Measurements from ENCODE around the gene NUDT12.
A peak's percentile ranks its signal among the peaks of the same experiment; 100 is the strongest.

The NUDT12 gene

GRCh38 chr5:103539376-103540330 lies 22.9 kb downstream of the NUDT12 start:
- no peak for DNase-seq

DNA sequence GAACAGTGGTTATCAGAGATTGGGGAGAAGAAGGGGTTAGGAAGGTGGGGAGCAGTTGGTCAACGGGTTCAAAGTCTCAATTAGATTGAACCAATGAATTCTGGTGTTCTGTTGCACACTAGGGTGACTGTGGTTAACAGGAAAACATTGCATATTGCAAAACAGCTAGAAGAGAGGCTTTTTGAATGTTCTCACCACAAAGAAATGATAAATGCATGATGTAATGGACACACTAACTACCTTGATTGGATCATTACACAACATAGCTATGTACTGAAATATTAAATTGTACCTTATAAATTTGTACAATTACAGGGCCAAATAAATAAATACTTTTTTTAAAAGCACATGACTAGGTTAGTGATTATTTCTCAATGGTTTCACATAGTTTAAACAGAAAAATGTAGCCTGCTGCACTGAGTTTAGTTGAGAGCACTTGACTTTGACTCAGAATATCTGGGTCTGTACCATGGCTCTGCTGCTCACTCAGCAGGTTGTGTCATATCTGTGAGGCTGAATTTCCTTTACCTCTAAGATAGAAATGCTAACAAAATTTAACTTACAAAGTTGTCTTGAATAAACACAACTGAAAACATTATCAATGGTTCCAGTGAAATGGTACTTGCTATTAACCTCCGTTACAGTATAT lies 30.4 kb downstream of the NUDT12 start:
- DNase-seq, result no peak

DNA sequence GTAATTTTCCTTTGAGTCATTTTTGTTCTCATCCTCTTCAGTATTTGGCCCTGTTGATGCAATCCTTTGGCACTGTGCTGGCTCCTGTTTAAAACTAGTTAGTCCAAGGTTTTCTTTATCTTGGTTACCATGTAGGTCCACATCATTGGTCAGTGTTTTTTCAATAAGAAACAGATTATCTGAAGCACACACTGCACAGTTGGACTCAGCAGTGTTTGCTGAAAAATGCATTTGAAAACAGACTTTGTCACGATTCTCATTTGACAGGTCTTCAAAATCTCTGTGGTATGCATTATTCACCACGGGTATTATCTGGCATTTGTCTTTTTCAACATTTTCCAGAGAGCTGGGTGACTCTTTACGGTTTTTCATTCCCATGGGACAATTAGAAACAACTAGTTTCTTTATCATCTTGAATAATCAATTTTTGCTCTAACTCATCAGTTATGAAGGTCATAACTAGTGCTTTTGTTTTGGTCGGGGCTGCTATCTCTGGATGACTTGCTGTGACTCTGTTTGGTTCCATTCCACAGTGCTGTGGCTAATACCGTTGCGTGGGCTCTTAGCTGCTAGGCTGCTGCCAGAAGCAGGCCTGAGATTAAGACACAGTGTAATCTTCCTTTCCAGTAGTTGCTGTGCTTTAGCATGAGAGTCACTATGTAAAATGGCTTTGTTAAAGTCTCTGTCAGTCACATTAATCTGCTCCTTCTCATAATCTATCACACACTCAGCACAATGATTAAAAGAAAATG lies 36.2 kb downstream of the NUDT12 start:
- no peak for DNase-seq

GRCh38 chr5:103525361-103525760 lies 37.2 kb downstream of the NUDT12 start:
- no peak for DNase-seq

GRCh38 chr5:103523319-103523718 lies 39.3 kb downstream of the NUDT12 start:
- no peak for DNase-seq

DNA sequence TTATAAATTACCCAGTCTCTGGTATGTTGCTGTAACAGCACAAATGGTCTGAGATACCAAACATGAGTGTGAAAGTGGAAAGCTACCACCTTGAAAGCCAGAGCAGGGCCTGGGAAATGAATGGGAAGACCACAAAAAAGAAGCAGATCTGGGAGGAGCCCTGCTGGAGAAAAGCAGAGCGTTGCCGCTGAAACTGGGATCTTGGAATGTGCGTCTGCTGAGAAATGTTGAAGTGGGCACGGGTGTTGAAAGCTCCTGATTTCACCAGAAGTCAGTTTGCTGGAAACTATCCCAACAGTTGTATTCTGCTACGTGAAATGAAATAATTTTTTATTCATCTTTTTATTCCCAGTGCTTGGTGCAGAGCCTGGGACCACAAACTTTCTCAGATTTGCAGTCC lies 40.0 kb downstream of the NUDT12 start:
- DNase-seq, result no peak

GRCh38 chr5:103519550-103519949 lies 43.0 kb downstream of the NUDT12 start:
- DNase-seq, result peak in 1 of 2 experiments; percentile 12

DNA sequence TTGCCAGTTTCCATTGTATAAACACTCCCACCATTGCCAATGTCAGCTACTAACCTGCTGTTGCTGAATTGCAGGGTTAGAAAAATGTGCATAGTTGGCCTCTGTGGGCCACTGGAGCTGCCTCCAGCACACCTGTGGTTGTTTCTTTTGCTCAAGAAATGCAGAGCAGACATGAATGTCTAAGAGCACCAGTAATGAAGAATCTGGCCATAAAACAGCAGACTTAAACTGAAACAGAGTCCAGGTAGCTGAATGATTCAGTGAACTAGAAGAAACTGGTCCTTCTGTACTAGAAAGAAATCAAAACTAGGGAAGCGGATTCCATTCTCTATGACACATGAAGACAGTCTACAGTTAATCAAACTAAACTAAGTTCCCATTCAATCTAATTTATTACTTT lies 48.2 kb downstream of the NUDT12 start:
- DNase-seq, result no peak

DNA sequence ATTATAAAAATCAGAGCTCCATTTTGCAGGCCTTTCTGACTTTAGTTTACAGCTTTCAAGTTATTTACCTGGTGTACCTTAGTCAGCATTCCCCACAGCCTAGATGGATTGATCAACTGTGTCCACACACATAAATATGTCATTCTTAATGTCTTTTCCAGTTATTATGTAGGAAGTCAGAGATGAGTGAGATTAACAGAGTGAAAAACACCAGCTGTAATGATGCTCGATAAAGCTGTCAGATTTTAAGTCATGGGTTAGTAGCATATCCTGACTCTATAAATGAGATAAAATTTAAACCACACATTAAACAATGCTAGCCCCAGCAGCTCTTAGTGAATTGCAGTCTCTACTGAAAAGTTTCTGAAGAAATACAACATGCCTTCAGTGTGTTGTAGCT lies 48.9 kb downstream of the NUDT12 start:
- no peak for DNase-seq

DNA sequence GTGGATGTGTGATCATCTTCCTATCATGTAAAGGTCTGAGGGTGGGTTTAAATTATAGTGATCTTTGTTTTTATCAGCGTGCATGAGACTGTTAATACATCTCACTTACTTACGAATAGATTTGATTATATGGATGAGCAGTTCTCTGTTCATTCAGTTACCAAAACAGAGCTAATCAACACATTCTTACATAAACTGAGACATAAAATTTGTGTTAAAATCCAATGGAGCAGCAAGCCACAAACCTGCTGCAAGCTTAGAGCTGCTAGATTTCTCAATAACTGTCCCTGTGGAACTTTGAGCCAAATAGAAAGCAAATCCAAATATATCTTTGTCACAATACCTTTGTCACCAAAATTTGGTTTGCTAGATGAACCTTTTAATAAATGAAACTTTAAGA lies 50.1 kb downstream of the NUDT12 start:
- no peak for DNase-seq

GRCh38 chr5:103511554-103511885 lies 51.1 kb downstream of the NUDT12 start:
- DNase-seq, result no peak

DNA sequence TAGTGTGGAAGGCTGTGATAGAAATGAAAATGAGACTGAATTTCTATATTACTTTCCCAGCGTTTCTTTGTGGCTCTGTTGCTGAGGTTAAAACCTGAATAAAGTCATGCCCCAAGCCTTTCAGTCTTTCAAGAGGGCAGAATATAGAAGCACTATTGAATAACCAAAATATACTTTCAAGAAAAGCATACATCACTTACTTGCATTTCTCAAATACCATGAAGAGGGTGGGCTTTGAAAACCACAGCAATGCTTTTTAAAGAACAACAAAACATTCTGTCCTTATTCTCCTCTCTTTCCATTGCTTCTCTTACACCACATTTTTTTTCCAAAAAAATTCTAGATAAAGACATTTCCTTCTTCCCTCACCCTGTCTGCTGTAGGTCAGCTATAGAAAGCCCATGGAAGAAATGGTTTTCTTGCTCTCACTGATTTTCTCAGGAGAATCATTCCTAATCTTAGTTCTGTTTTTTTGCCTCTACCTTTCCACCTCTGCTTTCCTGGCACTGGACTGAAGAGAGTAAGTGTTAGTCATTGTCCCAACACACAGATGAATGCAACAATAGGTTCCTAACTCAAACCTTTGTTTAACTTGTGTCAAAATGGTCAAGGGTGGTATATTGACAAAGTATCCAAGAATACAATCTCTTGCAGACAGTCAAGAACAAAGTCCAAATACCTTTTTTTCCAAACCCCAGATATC lies 51.6 kb downstream of the NUDT12 start:
- DNase-seq, result no peak

- no peak for DNase-seq
Observed at GRCh38 chr5:103505581-103506305, 56.8 kb downstream of the NUDT12 start.

DNA sequence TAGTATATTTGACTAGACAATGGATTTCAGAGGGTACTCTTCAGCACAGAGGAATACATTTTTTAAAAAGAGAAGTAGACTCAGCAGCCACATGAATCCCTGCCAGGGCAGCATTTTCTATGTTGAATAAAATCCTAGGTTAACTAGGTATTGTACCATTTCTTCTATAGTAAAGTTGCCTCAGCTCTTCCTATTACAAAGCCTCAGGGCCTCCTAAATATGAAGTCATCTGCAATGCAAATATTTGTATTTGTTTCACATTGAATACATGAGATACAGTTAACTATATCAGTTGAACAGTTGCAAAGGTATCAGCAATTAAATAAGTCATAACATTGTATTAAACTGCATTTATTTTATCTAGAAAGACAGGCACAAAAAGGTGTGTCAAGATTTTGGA lies 59.5 kb downstream of the NUDT12 start:
- no peak for DNase-seq

DNA sequence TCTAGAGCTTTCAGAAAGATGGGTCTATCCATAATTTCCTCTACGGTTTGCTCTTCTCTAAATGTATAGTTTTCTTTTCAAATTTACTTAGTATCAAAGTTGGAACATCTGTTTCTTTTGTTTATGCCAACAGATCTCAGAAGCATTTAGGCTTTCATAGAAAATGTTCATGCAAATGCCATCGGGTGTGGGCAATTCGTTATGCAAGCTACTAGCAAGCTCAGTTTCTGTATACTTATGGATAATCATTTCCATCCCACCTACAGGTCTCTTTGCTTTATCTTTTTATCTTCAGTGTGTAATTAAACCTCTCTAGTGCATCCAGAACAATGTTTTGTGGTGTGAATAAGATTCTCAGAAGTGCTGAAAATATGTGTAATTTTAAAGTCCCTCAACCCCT lies 59.9 kb downstream of the NUDT12 start:
- no peak for DNase-seq
